Measurements from ENCODE around the gene TSPAN1.
"Not testable (repeated sequence)": the region's sequence is repeated elsewhere in the genome, so short reads cannot be mapped to it uniquely, and the experiment has no call there.

The TSPAN1 gene

DNA sequence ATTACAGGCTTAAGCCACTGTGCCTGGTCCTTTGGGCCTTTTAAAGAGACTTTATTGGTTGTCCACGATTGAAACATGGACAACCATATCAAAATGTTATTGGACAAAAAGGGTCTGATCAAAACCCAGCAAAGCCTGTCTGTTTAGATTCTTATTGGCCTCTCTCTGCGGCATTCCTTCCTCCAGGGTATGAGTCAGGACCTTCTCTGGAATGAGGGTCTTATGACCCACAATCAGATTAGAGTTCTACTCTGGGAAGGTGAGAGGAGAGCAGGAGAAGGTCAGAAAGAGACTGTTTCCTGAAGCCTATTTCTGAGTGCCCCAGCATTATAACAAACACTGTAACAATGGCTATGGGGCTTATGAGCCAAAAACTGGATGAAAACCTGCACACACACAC lies 36.2 kb downstream of the TSPAN1 start:
- in situ Hi-C loops (cut with MboI; ENCODE audit: low sequenced_read_pairs) = no loop called here

DNA sequence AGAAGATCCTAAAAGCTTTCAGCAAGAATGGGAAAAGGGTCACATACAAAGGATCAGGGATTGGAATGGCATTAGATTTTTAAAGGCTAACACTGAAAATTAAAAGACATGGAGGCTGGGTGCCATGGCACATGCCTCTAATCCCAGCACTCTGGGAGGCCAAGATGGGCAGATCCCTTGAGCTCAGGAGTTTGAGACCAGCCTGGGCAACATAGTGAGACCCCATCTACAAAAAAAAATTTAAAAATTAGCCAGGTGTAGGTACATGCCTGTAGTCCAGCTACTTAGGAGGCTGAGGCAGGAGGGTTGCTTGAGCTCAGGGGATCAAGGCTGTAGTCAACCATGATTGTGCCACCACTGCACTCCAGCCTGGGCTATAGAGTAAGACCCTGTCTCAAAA lies 40.6 kb downstream of the TSPAN1 start:
- in situ Hi-C loops (cut with MboI; ENCODE audit: low sequenced_read_pairs) = no loop called here

DNA sequence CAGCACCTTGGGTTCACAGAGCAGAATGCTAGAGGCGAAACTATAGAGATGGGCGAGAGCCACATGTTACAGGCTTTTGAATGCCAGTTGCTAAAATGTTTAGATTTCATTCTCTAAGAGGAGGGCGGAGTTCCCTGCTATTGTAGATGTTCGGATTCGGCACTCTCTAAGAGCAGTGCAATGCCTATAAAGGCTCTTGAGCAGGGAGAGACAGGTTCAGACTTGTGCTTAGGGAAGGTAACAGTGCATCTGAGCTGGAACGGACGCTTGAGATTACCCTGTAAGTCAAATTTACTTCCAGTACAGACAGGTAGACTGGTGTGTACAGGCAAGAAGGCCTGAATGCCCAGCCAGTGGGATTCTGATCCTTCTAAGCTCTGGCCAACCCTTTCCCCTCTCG lies 43.6 kb downstream of the TSPAN1 start:
- in situ Hi-C loops (cut with MboI; ENCODE audit: low sequenced_read_pairs) = no loop called here

DNA sequence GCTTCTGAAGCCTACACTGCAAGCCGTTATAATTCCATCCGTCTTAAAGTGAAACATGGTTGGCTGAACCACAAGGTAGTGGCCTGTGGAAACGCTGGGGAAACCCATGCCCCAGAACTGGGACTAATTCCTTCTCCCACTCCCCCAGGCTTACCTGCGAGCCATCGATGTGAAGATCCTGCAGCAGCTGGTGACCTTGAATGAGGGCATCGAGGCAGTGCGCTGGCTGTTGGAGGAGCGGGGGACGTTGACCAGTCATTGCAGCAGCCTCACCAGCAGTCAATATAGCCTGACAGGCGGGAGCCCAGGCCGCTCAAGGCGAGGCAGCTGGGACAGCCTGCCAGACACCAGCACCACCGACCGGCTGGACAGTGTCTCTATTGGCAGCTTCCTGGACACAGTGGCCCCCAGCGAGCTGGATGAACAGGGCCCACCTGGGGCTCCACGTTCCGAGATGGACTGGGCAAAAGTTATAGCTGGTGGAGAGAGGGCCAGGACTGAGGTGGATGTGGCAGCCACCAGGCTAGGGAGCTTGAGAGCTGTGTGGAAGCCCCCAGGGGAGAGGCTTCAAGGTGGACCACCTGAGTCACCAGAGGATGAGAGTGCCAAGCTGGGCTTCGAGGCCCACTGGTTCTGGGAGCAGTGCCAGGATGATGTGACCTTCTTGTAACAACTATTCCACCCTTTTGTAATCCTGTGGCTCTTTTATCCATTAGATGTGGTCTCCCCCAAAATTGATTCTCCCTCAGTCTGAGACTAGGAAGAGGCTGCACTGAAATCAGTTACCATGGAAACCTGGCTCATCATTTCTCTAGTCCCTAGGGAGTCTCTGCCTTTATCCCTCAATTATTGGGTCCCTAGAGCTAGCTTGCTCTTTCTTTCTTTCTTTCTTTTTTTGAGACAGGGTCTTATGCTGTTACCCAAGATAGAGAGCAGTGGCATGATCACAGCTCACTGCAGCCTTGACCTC lies 44.9 kb downstream of the TSPAN1 start:
- in situ Hi-C loops (cut with MboI; ENCODE audit: low sequenced_read_pairs) = no loop called here

DNA sequence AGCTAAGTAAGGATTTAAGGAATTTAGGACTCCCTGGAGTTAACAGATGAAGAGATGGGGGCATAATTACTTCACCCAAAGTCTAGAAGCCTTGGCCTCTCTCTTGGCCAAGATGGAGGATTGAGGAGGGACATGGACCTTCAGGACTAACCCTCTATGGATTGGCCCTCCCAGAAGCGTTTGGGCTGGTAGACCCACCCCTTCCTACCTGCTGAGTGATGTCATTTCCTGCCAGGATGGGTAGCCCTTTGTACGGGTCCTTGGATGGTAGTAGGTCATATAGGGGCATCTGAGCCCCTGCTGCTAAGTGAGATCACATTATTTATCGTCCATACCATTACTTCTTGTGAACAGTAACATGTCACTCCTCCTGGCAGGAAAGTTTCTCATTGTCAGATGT lies 45.9 kb downstream of the TSPAN1 start:
- in situ Hi-C loops (cut with MboI; ENCODE audit: low sequenced_read_pairs) = no loop called here

DNA sequence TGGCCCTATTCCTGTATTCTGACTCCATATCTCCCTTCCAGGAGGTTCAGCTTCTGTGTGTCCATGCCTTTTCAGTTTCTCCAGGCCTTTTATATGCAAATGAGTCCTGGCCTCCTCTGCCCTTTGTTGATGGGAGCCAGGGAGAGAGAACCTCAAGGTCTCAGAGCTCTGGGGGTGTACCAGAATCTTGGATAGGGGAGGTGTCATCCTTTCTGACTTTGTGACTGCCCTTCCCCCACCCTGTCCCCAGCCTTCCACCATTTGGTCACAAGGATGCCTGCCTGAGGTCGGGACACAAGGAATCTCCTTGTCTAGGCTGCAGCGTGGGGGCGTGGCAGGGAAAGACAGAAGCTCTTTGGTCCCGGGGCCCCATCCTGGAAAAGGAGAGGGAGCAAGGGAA lies 46.9 kb downstream of the TSPAN1 start:
- in situ Hi-C loops (cut with MboI; ENCODE audit: low sequenced_read_pairs) = no loop called here

DNA sequence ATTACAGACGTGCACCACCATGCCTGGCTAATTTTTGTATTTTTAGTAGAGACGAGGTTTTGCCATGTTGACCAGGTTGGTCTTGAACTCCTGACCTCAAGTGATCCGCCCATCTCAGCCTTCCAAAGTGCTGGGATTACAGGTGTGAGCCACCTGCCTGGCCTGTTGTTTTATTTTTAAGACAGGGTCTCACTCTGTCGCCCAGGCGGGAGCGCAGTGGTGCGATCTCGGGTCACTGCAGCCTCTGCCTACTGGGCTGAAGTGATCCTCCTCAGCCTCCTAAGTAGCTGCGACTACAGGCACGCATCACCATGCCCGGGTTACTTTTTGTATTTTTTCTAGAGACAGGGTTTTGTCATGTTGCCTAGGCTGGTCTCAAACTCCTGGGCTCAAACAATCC lies 48.2 kb downstream of the TSPAN1 start:
- in situ Hi-C loops (cut with MboI; ENCODE audit: low sequenced_read_pairs) = not testable (repeated sequence)

DNA sequence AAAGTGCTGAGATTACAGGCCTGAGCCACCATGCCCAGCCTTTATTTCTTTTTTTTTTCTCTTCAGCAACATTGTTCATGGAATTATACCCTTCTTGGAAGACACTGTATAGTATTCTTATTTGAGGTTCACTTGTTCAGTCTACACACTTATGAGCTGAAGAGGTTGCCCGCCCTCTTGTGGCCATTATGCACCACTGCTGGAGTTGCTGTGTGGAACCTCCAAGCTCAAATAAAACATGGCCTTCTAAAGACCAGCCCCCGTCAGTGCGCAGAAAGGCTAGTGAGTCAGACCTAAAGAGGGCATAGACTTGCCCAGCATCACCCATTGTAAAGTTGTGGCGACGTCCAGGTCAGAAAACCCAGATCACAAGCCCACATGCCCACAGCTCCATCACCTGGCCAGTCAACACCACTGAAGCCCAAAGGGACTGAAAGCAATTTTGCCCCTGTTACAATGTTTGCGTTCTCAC lies 48.6 kb downstream of the TSPAN1 start:
- in situ Hi-C loops (cut with MboI; ENCODE audit: low sequenced_read_pairs) = no loop called here

DNA sequence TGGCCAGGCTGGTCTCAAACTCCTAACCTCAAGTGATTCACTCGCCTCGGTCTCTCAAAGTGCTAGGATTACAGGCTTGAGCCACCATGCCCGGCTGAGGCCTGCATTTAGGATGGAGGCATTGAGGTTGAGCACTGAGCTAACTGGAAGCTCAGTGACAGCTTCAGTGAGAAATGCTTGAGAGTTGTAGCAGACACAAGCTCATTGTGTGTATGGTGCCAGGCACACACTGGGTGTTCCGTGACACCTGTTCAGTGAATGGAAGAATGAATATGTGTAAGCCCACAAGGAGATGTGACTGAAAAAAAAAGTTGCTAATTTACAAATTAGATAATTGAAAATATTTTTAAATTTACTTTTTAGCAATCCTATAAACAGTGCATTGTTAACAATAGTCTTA lies 50.1 kb downstream of the TSPAN1 start:
- in situ Hi-C loops (cut with MboI; ENCODE audit: low sequenced_read_pairs) = no loop called here

DNA sequence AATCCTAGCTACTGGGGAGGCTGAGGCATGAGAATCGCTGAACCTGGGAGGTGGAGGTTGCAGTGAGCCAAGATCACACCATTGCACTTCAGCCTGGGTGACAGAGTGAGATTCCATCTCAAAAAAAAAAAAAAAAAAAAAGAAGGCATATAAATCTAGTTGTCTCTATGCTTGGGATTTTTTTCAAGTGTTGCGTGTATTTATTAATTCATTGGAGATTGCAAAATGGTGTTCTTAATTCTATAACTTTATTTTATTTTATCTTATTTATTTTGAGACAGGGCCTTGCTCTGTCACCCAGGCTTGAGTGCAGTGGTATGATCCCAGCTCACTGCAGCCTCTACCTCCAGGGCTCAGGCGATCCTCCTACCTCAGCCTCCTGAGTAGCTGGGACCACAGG lies 56.3 kb downstream of the TSPAN1 start:
- in situ Hi-C loops (cut with MboI; ENCODE audit: low sequenced_read_pairs) = not testable (repeated sequence)
